HEK293 (cell line): Measurements from ENCODE around the gene SSR1.

Experiments used
- CTCF ChIA-PET: fragments of 350-600 bp; formaldehyde crosslinking; extraction: SDS; loops from one replicate; lab custom pipeline; 2021; ENCODE audit warnings: antibody characterized with exemption; lab: Yijun Ruan, JAX
- POLR2A ChIA-PET: fragments of 300-600 bp; formaldehyde crosslinking; extraction: SDS; loops from one replicate; lab custom pipeline; 2020; ENCODE audit warnings: antibody characterized with exemption, inconsistent platforms; lab: Yijun Ruan, JAX
- H3K27ac ChIP-seq: fragments of 200-500 bp; sonication (Bioruptor generic); 2 replicates; pipeline ENCODE4 v1.5.1; 2014; ENCODE audit warnings: low read depth, low read length, control low read depth, inconsistent platforms; ENCODE audit errors: extremely low read depth
- H3K36me3 ChIP-seq, 2 experiments: fragments of 200-500 bp in 1 of 2; sonication (Bioruptor generic) in 1 of 2; 1 replicate in 1 of 2; 2 replicates in 1 of 2; pipeline ENCODE4 v1.5.1; 2014 to 2017; ENCODE audit warnings: inconsistent platforms in 2 of 2, low read length in 2 of 2; ENCODE audit not compliant: control insufficient read depth in 2 of 2, insufficient read depth in 1 of 2
- H3K4me1 ChIP-seq: fragments of 200-500 bp; sonication (Bioruptor generic); 2 replicates; pipeline ENCODE4 v1.5.1; 2014; ENCODE audit warnings: mild to moderate bottlenecking, low read length, inconsistent platforms; ENCODE audit not compliant: control insufficient read depth, insufficient read depth
- H3K4me3 ChIP-seq: 2 replicates; pipeline ENCODE4 v1.5.1; 2011; ENCODE audit warnings: low read depth, mild to moderate bottlenecking, control low read depth, low read length, moderate library complexity
- H3K9me3 ChIP-seq: fragments of 200-500 bp; sonication (Bioruptor generic); 2 replicates; pipeline ENCODE4 v1.5.1; 2014; ENCODE audit warnings: low read depth, low read length, inconsistent platforms; ENCODE audit not compliant: control insufficient read depth, insufficient read depth
- BCL11A ChIP-seq: fragments of 450-650 bp; formaldehyde crosslinking; IDR thresholded peaks from 2 replicates; pipeline ENCODE4 v1.5.1; 2016; ENCODE audit warnings: low read depth, missing biosample characterization, missing genetic modification characterization
- PRDM1 ChIP-seq: fragments of 450-650 bp; formaldehyde crosslinking; IDR thresholded peaks from 2 replicates; pipeline ENCODE4; 2016; ENCODE audit warnings: missing biosample characterization, missing genetic modification characterization
- REPIN1 ChIP-seq: fragments of 450-650 bp; formaldehyde crosslinking; IDR thresholded peaks from 2 replicates; pipeline ENCODE4 v1.5.1; 2017; ENCODE audit warnings: missing biosample characterization, missing genetic modification characterization, low read depth
- SCRT1 ChIP-seq: fragments of 450-650 bp; formaldehyde crosslinking; IDR thresholded peaks from 2 replicates; pipeline ENCODE4 v1.5.1; 2016; ENCODE audit warnings: missing biosample characterization, missing genetic modification characterization, borderline replicate concordance
- SETDB1 ChIP-seq: IDR thresholded peaks from one replicate; pipeline ENCODE4 v1.6.1; 2017; ENCODE audit warnings: mild to moderate bottlenecking, low read length, moderate library complexity, mixed read lengths; ENCODE audit not compliant: insufficient read length
- TRIM28 ChIP-seq: IDR thresholded peaks from 2 replicates; pipeline ENCODE4 v1.6.1; 2011; ENCODE audit warnings: low read length, control low read depth, borderline replicate concordance
- ZNF138 ChIP-seq: fragments of 450-650 bp; formaldehyde crosslinking; IDR thresholded peaks from 2 replicates; pipeline ENCODE4 v1.5.1; 2016; ENCODE audit warnings: missing biosample characterization, missing genetic modification characterization, borderline replicate concordance
- ZNF155 ChIP-seq: fragments of 450-650 bp; formaldehyde crosslinking; IDR thresholded peaks from 2 replicates; pipeline ENCODE4 v1.5.1; 2016; ENCODE audit warnings: missing biosample characterization, missing genetic modification characterization
- ZNF157 ChIP-seq: fragments of 450-650 bp; formaldehyde crosslinking; IDR thresholded peaks from 2 replicates; pipeline ENCODE4 v1.5.1; 2016; ENCODE audit warnings: missing biosample characterization, missing genetic modification characterization
- ZNF274 ChIP-seq, 2 experiments: fragments of 200-500 bp in 1 of 2; fragments of 450-650 bp in 1 of 2; sonication (Bioruptor generic) in 1 of 2; formaldehyde crosslinking in 1 of 2; IDR thresholded peaks; 2 replicates each; pipeline versions ENCODE4 v1.5.1 to v1.6.1; 2014 to 2016; ENCODE audit warnings: borderline replicate concordance in 1 of 2, inconsistent platforms in 1 of 2, low read length in 1 of 2, missing biosample characterization in 1 of 2, missing genetic modification characterization in 1 of 2
- ZNF341 ChIP-seq: fragments of 450-650 bp; formaldehyde crosslinking; IDR thresholded peaks from 2 replicates; pipeline ENCODE4; 2016; ENCODE audit warnings: low read depth, missing biosample characterization, missing genetic modification characterization
- ZNF423 ChIP-seq: fragments of 450-650 bp; formaldehyde crosslinking; IDR thresholded peaks from 2 replicates; pipeline ENCODE4 v1.5.1; 2016; ENCODE audit warnings: missing biosample characterization, missing genetic modification characterization
- ZNF530 ChIP-seq: fragments of 450-650 bp; formaldehyde crosslinking; IDR thresholded peaks from 2 replicates; pipeline ENCODE4 v1.5.1; 2016; ENCODE audit warnings: low read depth, missing biosample characterization, missing genetic modification characterization
- ZNF707 ChIP-seq: fragments of 450-650 bp; formaldehyde crosslinking; IDR thresholded peaks from 2 replicates; pipeline ENCODE4 v1.5.1; 2016; ENCODE audit warnings: missing biosample characterization, missing genetic modification characterization
- ZNF785 ChIP-seq: fragments of 450-650 bp; formaldehyde crosslinking; IDR thresholded peaks from 2 replicates; pipeline ENCODE4 v1.5.1; 2016; ENCODE audit warnings: missing biosample characterization, missing genetic modification characterization
- TF ChIP-seq, protein P1 (sequence below): fragments of 450-650 bp; formaldehyde crosslinking; IDR thresholded peaks from 2 replicates; pipeline ENCODE4 v1.5.1; 2016; ENCODE audit warnings: missing biosample characterization, missing genetic modification characterization
- TF ChIP-seq, protein P2 (sequence below): fragments of 450-650 bp; formaldehyde crosslinking; IDR thresholded peaks from 2 replicates; pipeline ENCODE4; 2016; ENCODE audit warnings: missing biosample characterization, missing genetic modification characterization
- TF ChIP-seq, protein P3 (sequence below): fragments of 450-650 bp; formaldehyde crosslinking; IDR thresholded peaks from 2 replicates; pipeline ENCODE4 v1.5.1; 2017; ENCODE audit warnings: missing biosample characterization, mild to moderate bottlenecking, missing genetic modification characterization, moderate library complexity
- TF ChIP-seq, protein P4 (sequence below): fragments of 450-650 bp; formaldehyde crosslinking; IDR thresholded peaks from 2 replicates; pipeline ENCODE4 v1.5.1; 2016; ENCODE audit warnings: missing biosample characterization, missing genetic modification characterization
- TF ChIP-seq, protein P5 (sequence below): fragments of 450-650 bp; formaldehyde crosslinking; IDR thresholded peaks from 2 replicates; pipeline ENCODE4 v1.5.1; 2016; ENCODE audit warnings: missing biosample characterization, missing genetic modification characterization

Gene SSR1

DNA sequence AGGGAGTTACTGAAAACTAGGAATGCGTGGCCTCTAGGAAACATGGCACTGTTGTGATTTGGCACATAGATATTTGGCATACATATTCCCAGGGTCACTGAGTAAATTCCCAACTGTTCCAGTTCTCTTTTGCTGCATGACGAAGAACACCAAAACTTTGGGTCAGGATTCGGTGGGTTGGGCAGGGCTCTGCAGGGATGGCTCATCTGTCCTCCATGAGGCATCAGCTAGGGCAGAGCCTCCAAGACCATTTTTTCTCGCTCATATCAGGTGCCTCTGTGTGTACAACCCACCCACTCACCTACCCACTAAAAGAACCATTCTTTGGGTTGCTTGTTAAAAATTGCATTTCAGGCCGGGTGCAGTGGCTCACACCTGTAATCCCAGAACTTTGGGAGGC is 57.1 kb downstream of the SSR1 start:
- POLR2A ChIA-PET: interaction anchor here (1.2 kb wide), 1 partner anchor 569 kb away, joined by 3 read pairs; no protein-coding TSS in a partner anchor
- H3K9me3 ChIP-seq: no peaks in the 10 kb centered on the region
- H3K27ac ChIP-seq: no peak overlapping the region
- peaks cover 2% of the 10 kb centered on the region; the same call in 1 of the 2 replicates for H3K4me1 ChIP-seq
- CTCF ChIA-PET: interaction anchor here (1.1 to 5.7 kb wide), 2 partner anchors 12 to 580 kb away, joined by 3 to 41 read pairs; no protein-coding TSS in a partner anchor
- H3K36me3 ChIP-seq: peaks cover 0 to 8% of the 10 kb centered on the region in 2 experiments; a peak in 2 of 3 replicates
- TF ChIP-seq TRIM28 (peak; percentile 35; the same call in 1 of the 2 replicates), ZNF707 (tag by site-specific recombination) (no peak), SETDB1 (peak; percentile 60)
- H3K4me3 ChIP-seq: no peak overlapping the region

DNA sequence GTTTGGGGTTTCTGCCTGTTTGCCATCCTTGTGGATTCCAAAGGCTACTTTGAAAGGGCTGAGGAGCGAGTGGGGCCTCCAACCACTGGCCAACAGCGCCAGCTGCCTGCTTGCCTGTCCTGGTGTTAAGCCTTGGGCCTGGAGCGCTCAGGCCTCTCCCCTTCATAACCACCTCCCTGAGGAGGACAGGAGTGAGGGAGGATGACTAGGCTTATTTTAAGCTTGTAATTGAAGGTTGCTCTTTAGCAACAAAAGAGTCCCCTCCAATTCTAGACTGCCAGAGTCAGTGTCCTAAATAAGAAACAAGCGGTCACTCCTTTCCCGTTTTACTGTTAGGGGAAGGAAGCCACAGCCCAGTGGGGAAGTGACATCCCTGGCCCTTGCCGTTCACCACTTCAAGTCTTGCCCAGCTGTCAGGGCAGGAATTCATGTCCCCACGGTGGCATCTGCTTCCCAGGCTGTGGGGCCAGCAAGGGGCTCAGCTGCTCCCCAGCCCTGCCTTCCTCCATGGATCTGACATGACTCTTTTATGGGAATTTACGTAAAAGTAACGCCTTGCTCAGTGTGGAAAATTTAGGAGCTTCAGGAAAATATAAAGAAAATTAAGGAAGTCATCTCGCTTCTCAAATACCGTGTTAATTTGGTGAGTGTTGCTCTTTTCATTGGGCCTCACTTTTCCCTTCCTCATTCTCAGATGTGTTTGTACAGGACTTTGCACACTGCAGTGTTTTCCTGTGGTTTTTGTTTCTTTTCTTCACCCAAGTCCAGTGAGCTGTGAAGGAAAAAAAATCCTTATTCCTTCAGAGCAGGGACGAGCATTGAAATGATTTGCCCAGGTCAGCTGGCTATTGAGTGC is 57.8 kb downstream of the SSR1 start:
- Histone ChIP-seq H3K36me3 (peaks cover 0 to 12% of the 10 kb centered on the region in 2 experiments; a peak in 2 of 3 replicates), H3K9me3 (no peaks in the 10 kb centered on the region), H3K27ac (no peak overlapping the region), H3K4me3 (no peak overlapping the region), H3K4me1 (no peaks in the 10 kb centered on the region)
- CTCF ChIA-PET: interaction anchor here (0.6 to 5.7 kb wide), 4 partner anchors 12 to 636 kb away, joined by 3 to 41 read pairs (median 5); no protein-coding TSS in a partner anchor
- TF ChIP-seq, protein P1, sequence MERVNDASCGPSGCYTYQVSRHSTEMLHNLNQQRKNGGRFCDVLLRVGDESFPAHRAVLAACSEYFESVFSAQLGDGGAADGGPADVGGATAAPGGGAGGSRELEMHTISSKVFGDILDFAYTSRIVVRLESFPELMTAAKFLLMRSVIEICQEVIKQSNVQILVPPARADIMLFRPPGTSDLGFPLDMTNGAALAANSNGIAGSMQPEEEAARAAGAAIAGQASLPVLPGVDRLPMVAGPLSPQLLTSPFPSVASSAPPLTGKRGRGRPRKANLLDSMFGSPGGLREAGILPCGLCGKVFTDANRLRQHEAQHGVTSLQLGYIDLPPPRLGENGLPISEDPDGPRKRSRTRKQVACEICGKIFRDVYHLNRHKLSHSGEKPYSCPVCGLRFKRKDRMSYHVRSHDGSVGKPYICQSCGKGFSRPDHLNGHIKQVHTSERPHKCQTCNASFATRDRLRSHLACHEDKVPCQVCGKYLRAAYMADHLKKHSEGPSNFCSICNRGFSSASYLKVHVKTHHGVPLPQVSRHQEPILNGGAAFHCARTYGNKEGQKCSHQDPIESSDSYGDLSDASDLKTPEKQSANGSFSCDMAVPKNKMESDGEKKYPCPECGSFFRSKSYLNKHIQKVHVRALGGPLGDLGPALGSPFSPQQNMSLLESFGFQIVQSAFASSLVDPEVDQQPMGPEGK: no peak
- no peak for TF ChIP-seq ZNF707 (tag by site-specific recombination)
- TF ChIP-seq, protein P2, sequence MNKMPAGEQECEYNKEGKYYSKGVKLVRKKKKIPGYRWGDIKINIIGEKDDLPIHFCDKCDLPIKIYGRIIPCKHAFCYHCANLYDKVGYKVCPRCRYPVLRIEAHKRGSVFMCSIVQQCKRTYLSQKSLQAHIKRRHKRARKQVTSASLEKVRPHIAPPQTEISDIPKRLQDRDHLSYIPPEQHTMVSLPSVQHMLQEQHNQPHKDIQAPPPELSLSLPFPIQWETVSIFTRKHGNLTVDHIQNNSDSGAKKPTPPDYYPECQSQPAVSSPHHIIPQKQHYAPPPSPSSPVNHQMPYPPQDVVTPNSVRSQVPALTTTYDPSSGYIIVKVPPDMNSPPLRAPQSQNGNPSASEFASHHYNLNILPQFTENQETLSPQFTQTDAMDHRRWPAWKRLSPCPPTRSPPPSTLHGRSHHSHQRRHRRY (tag by site-specific recombination): no peak
- TF ChIP-seq PRDM1 (tag by site-specific recombination): no peak
- no peak for TF ChIP-seq ZNF155 (tag by site-specific recombination)
- TF ChIP-seq, protein P3, sequence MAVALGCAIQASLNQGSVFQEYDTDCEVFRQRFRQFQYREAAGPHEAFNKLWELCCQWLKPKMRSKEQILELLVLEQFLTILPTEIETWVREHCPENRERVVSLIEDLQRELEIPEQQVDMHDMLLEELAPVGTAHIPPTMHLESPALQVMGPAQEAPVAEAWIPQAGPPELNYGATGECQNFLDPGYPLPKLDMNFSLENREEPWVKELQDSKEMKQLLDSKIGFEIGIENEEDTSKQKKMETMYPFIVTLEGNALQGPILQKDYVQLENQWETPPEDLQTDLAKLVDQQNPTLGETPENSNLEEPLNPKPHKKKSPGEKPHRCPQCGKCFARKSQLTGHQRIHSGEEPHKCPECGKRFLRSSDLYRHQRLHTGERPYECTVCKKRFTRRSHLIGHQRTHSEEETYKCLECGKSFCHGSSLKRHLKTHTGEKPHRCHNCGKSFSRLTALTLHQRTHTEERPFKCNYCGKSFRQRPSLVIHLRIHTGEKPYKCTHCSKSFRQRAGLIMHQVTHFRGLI (tag by site-specific recombination): no peak
- no peak for TF ChIP-seq ZNF785
- TF ChIP-seq ZNF530 (tag by site-specific recombination): no peak
- no peak for TF ChIP-seq ZNF423
- TF ChIP-seq ZNF138 (tag by site-specific recombination): no peak
- no peak for TF ChIP-seq REPIN1 (tag by site-specific recombination)
- no peak for TF ChIP-seq BCL11A
- TF ChIP-seq, protein P4, sequence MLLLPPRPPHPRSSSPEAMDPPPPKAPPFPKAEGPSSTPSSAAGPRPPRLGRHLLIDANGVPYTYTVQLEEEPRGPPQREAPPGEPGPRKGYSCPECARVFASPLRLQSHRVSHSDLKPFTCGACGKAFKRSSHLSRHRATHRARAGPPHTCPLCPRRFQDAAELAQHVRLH (tag by site-specific recombination): no peak
- TF ChIP-seq SCRT1 (tag by site-specific recombination): no peak
- no peak for TF ChIP-seq ZNF274 (IDR thresholded peaks at IDR 0.05; ENCODE audit: low read length)
- no peak for TF ChIP-seq ZNF274 (tag by site-specific recombination; IDR thresholded peaks at IDR 0.05; ENCODE audit: borderline replicate concordance)
- TF ChIP-seq, protein P5, sequence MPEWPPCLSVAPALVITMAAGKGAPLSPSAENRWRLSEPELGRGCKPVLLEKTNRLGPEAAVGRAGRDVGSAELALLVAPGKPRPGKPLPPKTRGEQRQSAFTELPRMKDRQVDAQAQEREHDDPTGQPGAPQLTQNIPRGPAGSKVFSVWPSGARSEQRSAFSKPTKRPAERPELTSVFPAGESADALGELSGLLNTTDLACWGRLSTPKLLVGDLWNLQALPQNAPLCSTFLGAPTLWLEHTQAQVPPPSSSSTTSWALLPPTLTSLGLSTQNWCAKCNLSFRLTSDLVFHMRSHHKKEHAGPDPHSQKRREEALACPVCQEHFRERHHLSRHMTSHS (tag by site-specific recombination): no peak
- TF ChIP-seq ZNF157 (tag by site-specific recombination): no peak
- TF ChIP-seq ZNF341: no peak
- POLR2A ChIA-PET: interaction anchor here (1.2 kb wide), 1 partner anchor 569 kb away, joined by 3 read pairs; no protein-coding TSS in a partner anchor
